ENCODE results near the gene TMED10.
"Not testable (repeated sequence)": the region's sequence is repeated elsewhere in the genome, so short reads cannot be mapped to it uniquely, and the experiment has no call there.

The TMED10 gene

DNA sequence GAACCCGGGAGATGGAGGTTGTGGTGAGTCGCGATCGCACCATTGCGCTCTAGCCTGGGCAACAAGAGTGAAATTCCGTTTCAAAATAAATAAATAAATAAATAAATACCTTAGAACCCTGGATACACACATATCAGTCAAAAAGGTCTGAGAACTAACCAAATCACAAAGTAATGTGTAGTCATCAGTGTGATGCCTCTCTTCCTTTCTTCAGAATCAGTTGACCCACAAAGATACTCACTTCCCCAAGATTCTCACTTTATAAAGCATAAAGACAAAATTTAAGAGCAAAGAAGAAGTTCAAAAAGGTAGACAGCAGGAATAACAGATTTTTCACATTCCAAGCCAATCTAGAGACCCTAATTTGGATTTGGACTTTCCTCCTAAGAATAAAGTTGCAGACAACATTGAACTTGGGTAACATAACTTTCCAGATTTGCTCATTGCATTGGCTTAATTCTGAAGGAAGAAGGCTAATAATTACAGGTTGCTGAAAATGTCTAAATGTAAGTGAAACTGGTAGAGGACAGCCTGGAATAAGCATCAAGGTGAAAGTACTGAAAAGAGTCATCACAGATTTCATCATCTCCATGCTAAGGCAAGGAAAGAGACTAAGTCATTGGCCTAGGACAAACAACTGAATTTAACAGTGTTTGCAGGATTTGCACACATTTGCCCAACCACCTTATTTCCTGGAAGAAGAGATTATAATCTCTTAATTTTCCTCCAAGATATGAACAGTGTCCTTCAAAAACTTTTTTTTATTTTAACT lies 17.4 kb downstream of the TMED10 start:
- no peak for TF ChIP-seq ZFX (IDR thresholded peaks at IDR 0.05)
- TF ChIP-seq, protein P1, sequence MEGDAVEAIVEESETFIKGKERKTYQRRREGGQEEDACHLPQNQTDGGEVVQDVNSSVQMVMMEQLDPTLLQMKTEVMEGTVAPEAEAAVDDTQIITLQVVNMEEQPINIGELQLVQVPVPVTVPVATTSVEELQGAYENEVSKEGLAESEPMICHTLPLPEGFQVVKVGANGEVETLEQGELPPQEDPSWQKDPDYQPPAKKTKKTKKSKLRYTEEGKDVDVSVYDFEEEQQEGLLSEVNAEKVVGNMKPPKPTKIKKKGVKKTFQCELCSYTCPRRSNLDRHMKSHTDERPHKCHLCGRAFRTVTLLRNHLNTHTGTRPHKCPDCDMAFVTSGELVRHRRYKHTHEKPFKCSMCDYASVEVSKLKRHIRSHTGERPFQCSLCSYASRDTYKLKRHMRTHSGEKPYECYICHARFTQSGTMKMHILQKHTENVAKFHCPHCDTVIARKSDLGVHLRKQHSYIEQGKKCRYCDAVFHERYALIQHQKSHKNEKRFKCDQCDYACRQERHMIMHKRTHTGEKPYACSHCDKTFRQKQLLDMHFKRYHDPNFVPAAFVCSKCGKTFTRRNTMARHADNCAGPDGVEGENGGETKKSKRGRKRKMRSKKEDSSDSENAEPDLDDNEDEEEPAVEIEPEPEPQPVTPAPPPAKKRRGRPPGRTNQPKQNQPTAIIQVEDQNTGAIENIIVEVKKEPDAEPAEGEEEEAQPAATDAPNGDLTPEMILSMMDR (conservative IDR thresholded peaks at IDR 0.05), result no peak
- H3K27ac ChIP-seq, result 0 out of 2 replicates have a peak overlapping the region, but pooled peaks have one; percentile 1

GRCh38 chr14:75156901-75157300 lies 19.5 kb downstream of the TMED10 start:
- H3K27ac ChIP-seq, result 0 out of 2 replicates have a peak overlapping the region, but pooled peaks have one; percentile 14
- TF ChIP-seq ZFX (IDR thresholded peaks at IDR 0.05), result no peak
- TF ChIP-seq, protein P1 (conservative IDR thresholded peaks at IDR 0.05), result no peak

GRCh38 chr14:75156111-75156510 lies 20.3 kb downstream of the TMED10 start:
- TF ChIP-seq, protein P1 (conservative IDR thresholded peaks at IDR 0.05), result no peak
- no peak for TF ChIP-seq ZFX (IDR thresholded peaks at IDR 0.05)
- H3K27ac ChIP-seq, result no peak overlapping the region

DNA sequence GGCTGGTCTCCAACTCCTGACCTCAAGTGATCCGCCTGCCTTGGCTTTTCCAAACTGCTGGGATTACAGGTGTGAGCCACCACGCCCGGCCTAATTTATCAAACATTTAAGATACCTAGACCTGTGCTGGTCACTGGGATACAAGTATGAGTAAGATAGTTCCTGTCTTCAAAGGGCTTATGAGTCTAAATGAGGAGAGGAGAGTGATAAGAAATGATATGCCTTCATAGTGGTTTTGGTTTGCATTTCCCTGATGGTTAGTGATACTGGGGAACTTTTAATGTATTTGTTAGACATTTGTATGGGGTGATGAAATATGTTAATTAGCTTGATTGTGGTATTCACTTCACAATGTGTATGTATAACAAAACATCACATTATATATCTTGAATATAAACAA lies 21.2 kb downstream of the TMED10 start:
- TF ChIP-seq, protein P1 (conservative IDR thresholded peaks at IDR 0.05), result no peak
- no peak for TF ChIP-seq ZFX (IDR thresholded peaks at IDR 0.05)
- H3K27ac ChIP-seq, result no peak overlapping the region

GRCh38 chr14:75153295-75153694 lies 23.1 kb downstream of the TMED10 start:
- TF ChIP-seq, protein P1 (conservative IDR thresholded peaks at IDR 0.05), result no peak
- no peak for TF ChIP-seq ZFX (IDR thresholded peaks at IDR 0.05)
- no peak overlapping the region for H3K27ac ChIP-seq

DNA sequence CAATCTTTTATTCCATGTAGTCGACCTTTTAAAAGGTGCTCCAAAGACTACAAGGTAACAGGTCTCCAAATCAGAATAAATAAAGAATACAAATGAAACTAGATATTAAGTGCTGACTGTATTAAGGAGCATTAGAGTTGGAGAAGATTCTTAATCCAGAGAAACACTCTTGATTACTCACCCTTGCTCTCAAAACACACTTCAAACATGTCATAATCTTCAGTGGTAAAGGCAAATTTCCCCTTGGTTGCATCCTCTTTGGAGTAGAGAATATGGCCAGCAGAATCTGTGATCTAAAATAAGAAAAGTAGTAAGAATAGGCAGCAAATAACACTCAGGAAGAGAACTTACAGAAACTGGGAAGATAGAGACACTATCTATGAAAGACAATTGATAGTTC lies 24.6 kb downstream of the TMED10 start:
- no peak for TF ChIP-seq ZFX (IDR thresholded peaks at IDR 0.05)
- TF ChIP-seq, protein P1 (conservative IDR thresholded peaks at IDR 0.05), result no peak
- H3K27ac ChIP-seq, result no peak overlapping the region

GRCh38 chr14:75150637-75151036 lies 25.8 kb downstream of the TMED10 start:
- H3K27ac ChIP-seq, result not testable (repeated sequence)

- H3K27ac ChIP-seq, result no peak overlapping the region
- TF ChIP-seq ZFX (IDR thresholded peaks at IDR 0.05), result no peak
- TF ChIP-seq, protein P1 (conservative IDR thresholded peaks at IDR 0.05), result no peak
Observed at GRCh38 chr14:75150150-75150549, 26.3 kb downstream of the TMED10 start.
